Measurements from ENCODE around the gene SMU1.

Gene SMU1

DNA sequence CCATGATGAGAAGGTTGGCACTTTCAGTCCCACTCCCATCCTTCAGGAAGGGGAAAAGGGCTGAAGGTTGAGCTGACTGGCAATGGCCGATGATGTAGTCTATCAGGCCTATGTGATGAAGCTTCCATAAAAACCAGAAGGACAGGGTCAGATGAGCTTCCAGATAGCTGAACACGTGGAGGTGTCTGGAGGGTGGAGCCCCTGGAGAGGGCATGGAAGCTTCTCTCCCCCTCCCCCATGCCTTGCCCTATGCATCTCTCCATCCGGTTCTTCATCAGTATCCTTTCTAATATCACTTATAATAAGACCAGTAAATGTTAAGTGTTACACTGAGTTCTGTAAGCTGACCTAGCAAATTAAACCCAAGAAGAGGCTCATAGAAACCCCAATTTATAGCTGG is 32.6 kb upstream of the SMU1 start:
- Histone ChIP-seq H3K9ac (no peak overlapping the region; a peak in 1 of 22 replicates), H3K9me3 (replicated peaks in 1 of 11) (no peaks in the 10 kb centered on the region), H4K20me1 (peaks cover 0 to 48% (median 10%) of the 10 kb centered on the region in 11 experiments; a peak in 9 of 22 replicates), H3K27ac (no peak overlapping the region), H3K27me3 (no peaks in the 10 kb centered on the region), H3K36me3 (peaks cover 33 to 57% (median 45%) of the 10 kb centered on the region in 11 experiments), H3K4me2 (no peak overlapping the region), H3K4me1 (peaks cover 21 to 44% (median 31%) of the 10 kb centered on the region in 10 experiments), H3K4me3 (no peak overlapping the region)
- no peak for TF ChIP-seq Cebpa-rat (IDR thresholded peaks at IDR 0.05)

- no peak for TF ChIP-seq Cebpa-rat (IDR thresholded peaks at IDR 0.05)
- H3K9ac ChIP-seq = no peak overlapping the region
- H4K20me1 ChIP-seq = peaks cover 0 to 42% (median 9%) of the 10 kb centered on the region in 11 experiments; a peak in 9 of 22 replicates
- no peak overlapping the region for H3K27ac ChIP-seq
- H3K9me3 ChIP-seq (replicated peaks in 1 of 11) = no peaks in the 10 kb centered on the region
- peak overlapping the region in 1 of 11 experiments; percentile 36; a peak in 1 of 22 replicates for H3K4me2 ChIP-seq
- peaks cover 21 to 44% (median 27%) of the 10 kb centered on the region in 10 experiments for H3K4me1 ChIP-seq
- H3K4me3 ChIP-seq = no peak overlapping the region
- H3K36me3 ChIP-seq = peaks cover 27 to 51% (median 39%) of the 10 kb centered on the region in 11 experiments
- no peaks in the 10 kb centered on the region for H3K27me3 ChIP-seq
Observed at GRCh38 chr9:33108472-33108871, 32.0 kb upstream of the SMU1 start.

DNA sequence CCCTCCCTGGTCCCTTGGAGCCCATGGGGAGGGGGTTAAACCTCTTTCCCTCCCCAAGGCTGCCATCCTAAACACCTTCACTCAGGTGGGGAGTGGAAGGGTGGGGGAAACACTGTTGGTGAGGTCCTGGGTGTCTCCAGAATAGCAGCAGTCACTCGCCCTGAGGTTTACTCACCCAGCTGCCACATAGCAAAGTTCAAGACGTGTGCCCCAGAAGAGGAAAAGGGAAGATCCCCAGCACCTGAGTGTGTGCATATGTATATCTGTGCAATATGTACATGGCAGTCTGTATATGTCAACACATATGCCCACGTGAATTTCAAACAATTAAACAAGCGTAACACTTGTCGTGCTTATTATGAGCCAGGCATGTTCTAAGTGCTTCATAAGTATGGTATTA is 31.3 kb upstream of the SMU1 start:
- H3K4me1 ChIP-seq = peaks cover 21 to 44% (median 27%) of the 10 kb centered on the region in 10 experiments
- H3K9ac ChIP-seq = 0 out of 22 replicates have a peak overlapping the region, but pooled peaks of 1 of the 11 experiments have one; percentile 24
- H3K4me2 ChIP-seq = peak overlapping the region; percentile 13 to 48 (median 37); a peak in 17 of 22 replicates
- H3K27ac ChIP-seq = peak overlapping the region in 3 of 11 experiments; percentile 26 to 49 (median 44); a peak in 4 of 22 replicates
- H4K20me1 ChIP-seq = peaks cover 0 to 35% (median 6%) of the 10 kb centered on the region in 11 experiments; a peak in 9 of 22 replicates
- no peak overlapping the region for H3K4me3 ChIP-seq
- TF ChIP-seq Cebpa-rat (IDR thresholded peaks at IDR 0.05) = no peak
- no peaks in the 10 kb centered on the region for H3K27me3 ChIP-seq
- no peaks in the 10 kb centered on the region for H3K9me3 ChIP-seq (replicated peaks in 1 of 11)
- H3K36me3 ChIP-seq = peaks cover 20 to 44% (median 32%) of the 10 kb centered on the region in 11 experiments

DNA sequence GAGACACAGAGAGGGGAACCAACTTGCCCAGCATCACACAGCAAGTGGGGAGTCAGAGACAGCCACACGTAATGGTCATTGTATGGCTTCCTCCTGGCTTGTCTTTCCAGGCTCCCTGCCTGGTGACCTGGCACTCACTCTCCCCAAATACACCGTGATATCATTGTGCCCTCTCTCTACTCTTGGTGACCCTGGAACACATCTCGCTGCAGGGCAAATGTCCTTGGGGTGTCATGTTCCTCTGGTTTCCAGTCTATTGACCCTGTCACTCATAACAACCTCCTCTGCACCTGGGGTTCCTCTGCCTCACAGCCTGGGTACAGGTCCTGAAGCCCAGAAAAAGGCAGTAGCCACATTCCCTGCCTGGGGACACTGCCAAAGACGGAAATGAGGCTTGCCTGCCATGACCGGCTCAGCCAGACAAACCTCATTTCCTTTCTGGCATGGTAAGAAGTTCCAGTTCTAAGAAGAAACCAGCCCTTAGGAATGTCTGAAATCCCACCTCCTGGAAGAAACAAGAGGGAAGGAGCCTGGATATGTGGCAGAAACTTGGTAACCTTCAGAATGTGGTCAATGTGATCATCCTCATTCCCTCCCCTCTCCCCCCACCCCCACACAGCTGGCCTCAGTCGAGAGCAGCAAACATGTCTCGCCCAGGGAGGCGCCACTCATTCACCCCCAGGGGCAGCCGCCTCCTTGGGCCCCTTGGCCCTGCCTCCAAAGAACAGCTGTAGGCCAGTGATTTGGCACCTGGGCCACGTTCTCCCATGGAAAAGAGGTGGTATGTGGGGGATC is 30.6 kb upstream of the SMU1 start:
- H3K4me2 ChIP-seq = peak overlapping the region; percentile 13 to 48 (median 37); a peak in 18 of 22 replicates
- no peaks in the 10 kb centered on the region for H3K9me3 ChIP-seq (replicated peaks in 1 of 11)
- H3K4me3 ChIP-seq = no peak overlapping the region
- H3K27ac ChIP-seq = peak overlapping the region in 3 of 11 experiments; percentile 26 to 49 (median 44); a peak in 4 of 22 replicates
- no peaks in the 10 kb centered on the region for H3K27me3 ChIP-seq
- 0 out of 22 replicates have a peak overlapping the region, but pooled peaks of 1 of the 11 experiments have one; percentile 24 for H3K9ac ChIP-seq
- peaks cover 0 to 27% (median 3%) of the 10 kb centered on the region in 11 experiments; a peak in 9 of 22 replicates for H4K20me1 ChIP-seq
- TF ChIP-seq Cebpa-rat (IDR thresholded peaks at IDR 0.05) = no peak
- H3K36me3 ChIP-seq = peaks cover 13 to 36% (median 24%) of the 10 kb centered on the region in 11 experiments
- peaks cover 18 to 41% (median 26%) of the 10 kb centered on the region in 10 experiments for H3K4me1 ChIP-seq

GRCh38 chr9:33106372-33106771 is 29.9 kb upstream of the SMU1 start:
- Histone ChIP-seq H3K9me3 (replicated peaks in 1 of 11) (no peaks in the 10 kb centered on the region), H3K36me3 (peaks cover 6 to 30% (median 18%) of the 10 kb centered on the region in 11 experiments; a peak in 16 of 22 replicates), H3K4me1 (peaks cover 13 to 36% (median 23%) of the 10 kb centered on the region in 10 experiments), H3K4me2 (peak overlapping the region in 3 of 11 experiments; percentile 4 to 28 (median 23); a peak in 4 of 22 replicates), H3K4me3 (no peak overlapping the region), H3K27me3 (no peaks in the 10 kb centered on the region), H3K27ac (no peak overlapping the region; a peak in 1 of 22 replicates), H4K20me1 (peaks cover 0 to 23% (median 0%) of the 10 kb centered on the region in 11 experiments; a peak in 6 of 22 replicates), H3K9ac (no peak overlapping the region)
- TF ChIP-seq Cebpa-rat (IDR thresholded peaks at IDR 0.05) = no peak

DNA sequence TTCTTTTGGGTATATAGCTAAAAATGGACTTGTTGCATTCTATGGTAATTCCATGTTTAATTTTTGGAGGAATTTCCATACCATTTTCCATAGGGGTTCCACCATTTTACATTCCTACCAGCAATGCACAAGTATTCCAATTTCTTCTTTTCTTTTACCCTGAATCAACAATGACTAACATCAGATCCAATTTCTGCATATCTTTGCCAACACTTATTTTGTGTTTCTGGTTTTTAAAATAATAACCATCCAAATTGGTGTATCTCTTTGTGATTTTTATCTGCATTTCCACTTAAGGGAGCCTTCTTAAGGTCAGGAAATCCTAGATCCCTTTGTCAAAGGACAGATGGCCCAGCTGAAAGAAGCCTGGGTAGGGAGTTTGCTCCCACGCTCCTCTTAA is 29.5 kb upstream of the SMU1 start:
- Histone ChIP-seq H3K27ac (no peak overlapping the region; a peak in 1 of 22 replicates), H3K9me3 (replicated peaks in 1 of 11) (no peaks in the 10 kb centered on the region), H3K4me1 (peaks cover 12 to 36% (median 23%) of the 10 kb centered on the region in 10 experiments), H3K27me3 (no peaks in the 10 kb centered on the region), H3K36me3 (peaks cover 5 to 26% (median 16%) of the 10 kb centered on the region in 11 experiments; a peak in 14 of 22 replicates), H3K4me3 (no peak overlapping the region), H3K4me2 (no peak overlapping the region), H3K9ac (no peak overlapping the region), H4K20me1 (peaks cover 0 to 19% (median 0%) of the 10 kb centered on the region in 11 experiments; a peak in 6 of 22 replicates)
- no peak for TF ChIP-seq Cebpa-rat (IDR thresholded peaks at IDR 0.05)

DNA sequence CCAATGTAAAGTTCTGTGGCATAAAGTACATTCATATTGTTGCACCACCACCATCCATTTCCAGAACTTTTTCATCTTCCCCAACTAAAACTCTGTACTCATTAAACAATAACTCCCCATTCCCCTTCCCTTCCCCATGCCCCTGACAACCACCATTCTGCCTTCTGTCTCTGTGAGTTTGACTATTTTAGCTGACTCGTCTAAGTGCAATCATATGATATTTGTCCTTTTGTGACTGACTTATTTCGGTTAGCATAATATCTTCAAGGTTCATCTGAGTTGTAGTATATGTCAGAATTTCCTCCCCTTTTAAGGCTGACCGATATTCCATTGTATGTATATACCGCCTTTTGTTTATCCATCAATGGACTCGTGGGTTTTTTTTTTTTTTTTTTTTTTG is 29.0 kb upstream of the SMU1 start:
- Histone ChIP-seq H3K27me3 (no peaks in the 10 kb centered on the region), H3K4me3 (no peak overlapping the region), H4K20me1 (peaks cover 0 to 15% (median 0%) of the 10 kb centered on the region in 11 experiments; a peak in 5 of 22 replicates), H3K9ac (no peak overlapping the region), H3K9me3 (replicated peaks in 1 of 11) (no peaks in the 10 kb centered on the region), H3K36me3 (peaks cover under 1 to 21% (median 12%) of the 10 kb centered on the region in 11 experiments; a peak in 12 of 22 replicates), H3K4me1 (peaks cover 12 to 35% (median 21%) of the 10 kb centered on the region in 10 experiments), H3K4me2 (0 out of 22 replicates have a peak overlapping the region, but pooled peaks of 1 of the 11 experiments have one; percentile 1), H3K27ac (no peak overlapping the region)
- TF ChIP-seq Cebpa-rat (IDR thresholded peaks at IDR 0.05) = no peak

GRCh38 chr9:33104401-33104800 is 27.9 kb upstream of the SMU1 start:
- H3K27me3 ChIP-seq = no peaks in the 10 kb centered on the region
- H4K20me1 ChIP-seq = peaks cover 0 to 4% (median 0%) of the 10 kb centered on the region in 11 experiments; a peak in 3 of 22 replicates
- H3K4me3 ChIP-seq = no peak overlapping the region
- H3K4me2 ChIP-seq = no peak overlapping the region
- TF ChIP-seq Cebpa-rat (IDR thresholded peaks at IDR 0.05) = no peak
- no peak overlapping the region for H3K27ac ChIP-seq
- no peak overlapping the region for H3K9ac ChIP-seq
- peaks cover 0 to 10% (median 5%) of the 10 kb centered on the region in 11 experiments; a peak in 8 of 22 replicates for H3K36me3 ChIP-seq
- H3K4me1 ChIP-seq = peaks cover 12 to 30% (median 22%) of the 10 kb centered on the region in 10 experiments
- 0 out of 22 replicates have a peak, but pooled peaks cover 0 to 3% (median 0%) of the 10 kb centered on the region in 11 experiments for H3K9me3 ChIP-seq (replicated peaks in 1 of 11)
